Left forelimb (tissue), 1 donor: Measurements from ENCODE around the gene MTSS2.

Source experiments
- DNase-seq: peaks from one replicate; pipeline ENCODE4 v3.0.0-alpha.2; 2018; ENCODE audit warnings: low spot score

The MTSS2 gene

GRCh38 chr16:70715055-70715858, 29.4 kb upstream of the MTSS2 start:
- no peak for DNase-seq

GRCh38 chr16:70714581-70715054, 28.8 kb upstream of the MTSS2 start:
- no peak for DNase-seq

- DNase-seq = no peak
Measured at GRCh38 chr16:70713824-70714223, 28.0 kb upstream of the MTSS2 start.

GRCh38 chr16:70713342-70713741, 27.5 kb upstream of the MTSS2 start:
- DNase-seq = no peak

- no peak for DNase-seq
Measured at GRCh38 chr16:70712942-70713341, 27.1 kb upstream of the MTSS2 start.

GRCh38 chr16:70712359-70712758, 26.5 kb upstream of the MTSS2 start:
- DNase-seq = no peak

- no peak for DNase-seq
Measured at GRCh38 chr16:70711211-70712031, 25.6 kb upstream of the MTSS2 start.

GRCh38 chr16:70710422-70711210, 24.8 kb upstream of the MTSS2 start:
- no peak for DNase-seq

GRCh38 chr16:70709942-70710341, 24.1 kb upstream of the MTSS2 start:
- DNase-seq = no peak

GRCh38 chr16:70709457-70709856, 23.6 kb upstream of the MTSS2 start:
- no peak for DNase-seq

GRCh38 chr16:70708366-70709246, 22.8 kb upstream of the MTSS2 start:
- no peak for DNase-seq

- no peak for DNase-seq
Measured at GRCh38 chr16:70706948-70707465, 21.2 kb upstream of the MTSS2 start.

- no peak for DNase-seq
Measured at GRCh38 chr16:70705056-70705455, 19.2 kb upstream of the MTSS2 start.

- DNase-seq = no peak
Measured at GRCh38 chr16:70704586-70704985, 18.7 kb upstream of the MTSS2 start.

GRCh38 chr16:70703835-70704381, 18.1 kb upstream of the MTSS2 start:
- no peak for DNase-seq

GRCh38 chr16:70703041-70703834, 17.4 kb upstream of the MTSS2 start:
- DNase-seq = no peak

GRCh38 chr16:70702624-70703023, 16.8 kb upstream of the MTSS2 start:
- DNase-seq = no peak

GRCh38 chr16:70701998-70702397, 16.1 kb upstream of the MTSS2 start:
- no peak for DNase-seq

- no peak for DNase-seq
Measured at GRCh38 chr16:70701596-70701995, 15.7 kb upstream of the MTSS2 start.

- no peak for DNase-seq
Measured at GRCh38 chr16:70701036-70701435, 15.2 kb upstream of the MTSS2 start.
